LoVo (cell line): ENCODE results near the gene EPB41L4A.
"Not testable (repeated sequence)": the region's sequence is repeated elsewhere in the genome, so short reads cannot be mapped to it uniquely, and the experiment has no call there.

Experiments used
- DNase-seq: peaks from one replicate; pipeline ENCODE4 v3.0.0-alpha.2; 2016; ENCODE audit warnings: low spot score

Gene EPB41L4A

DNA sequence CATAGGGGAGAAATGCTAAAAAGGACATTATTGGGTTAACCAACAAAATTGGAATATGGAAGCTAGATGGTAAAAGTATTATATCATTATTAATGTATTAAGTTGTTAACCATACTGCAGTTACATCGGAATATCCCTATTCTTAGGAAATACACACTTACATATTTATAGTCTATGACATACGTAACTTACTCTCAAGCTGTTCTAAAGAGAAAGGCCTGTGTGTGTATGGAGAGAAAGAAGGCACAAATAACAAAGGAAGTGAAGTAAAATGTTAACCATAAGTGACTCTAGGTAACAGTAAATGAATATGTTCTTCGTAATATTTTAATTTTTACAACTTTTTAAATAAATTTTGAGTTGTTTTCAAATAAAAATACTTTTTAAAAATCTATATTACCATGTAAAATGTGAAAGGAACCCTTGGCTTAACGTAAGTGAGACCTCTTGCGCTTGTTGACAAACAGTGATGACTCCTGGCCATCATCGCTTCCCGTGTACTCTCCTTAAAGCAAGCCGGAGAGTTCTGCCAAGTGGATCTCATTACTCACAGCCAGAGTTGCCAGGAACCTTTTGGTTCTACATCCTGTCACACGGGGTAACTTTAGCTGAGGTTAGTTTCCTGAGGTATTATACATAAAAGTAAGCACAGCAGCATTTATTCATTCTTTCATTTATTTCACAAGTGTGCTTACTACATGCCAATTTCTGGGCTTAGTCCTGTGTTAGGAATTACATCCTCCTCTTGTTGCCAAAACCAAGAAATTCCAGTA is 165.4 kb downstream of the EPB41L4A start:
- DNase-seq: no peak

- no peak for DNase-seq
Measured at GRCh38 chr5:112250551-112250950, 168.5 kb downstream of the EPB41L4A start.

GRCh38 chr5:112248623-112249022 is 170.5 kb downstream of the EPB41L4A start:
- DNase-seq: no peak

- no peak for DNase-seq
Measured at GRCh38 chr5:112247960-112248359, 171.1 kb downstream of the EPB41L4A start.

GRCh38 chr5:112245656-112246055 is 173.4 kb downstream of the EPB41L4A start:
- no peak for DNase-seq

DNA sequence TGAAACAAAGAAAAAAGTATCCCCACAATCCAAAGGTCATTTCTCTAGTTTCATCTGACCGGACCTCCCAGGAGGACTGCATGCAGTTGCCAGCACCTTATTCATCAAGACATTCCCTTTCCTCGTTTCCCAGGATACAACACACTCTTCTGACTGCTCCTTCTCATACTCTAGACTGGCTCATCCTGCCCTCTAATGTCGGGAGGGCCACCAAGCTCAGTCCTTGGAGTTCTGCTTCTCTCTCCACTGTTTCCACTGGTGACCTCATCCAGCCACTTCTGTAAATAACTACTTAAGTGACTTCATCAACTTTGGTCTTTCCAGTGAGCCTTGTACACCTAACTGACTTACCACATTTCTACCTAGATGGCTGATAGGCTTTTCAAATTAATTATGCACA is 179.1 kb downstream of the EPB41L4A start:
- no peak for DNase-seq

DNA sequence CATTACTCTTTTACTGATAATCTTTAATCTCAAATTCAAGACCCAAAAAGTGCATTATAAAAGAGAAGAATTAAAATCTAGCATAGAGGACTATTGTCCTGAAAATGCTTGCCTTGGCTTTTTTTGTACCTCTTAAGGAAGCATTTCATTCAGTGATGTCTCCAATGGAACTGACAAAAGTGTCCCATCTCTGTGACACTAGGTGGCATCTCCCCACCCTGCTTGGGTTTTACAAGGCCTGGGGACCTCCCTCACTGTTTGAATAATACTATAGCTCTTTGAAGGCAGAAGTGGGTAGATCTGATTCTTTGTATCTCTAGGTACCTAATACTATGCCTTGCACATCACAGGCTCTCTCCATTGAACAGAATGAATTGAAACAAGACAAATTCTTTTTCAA is 180.6 kb downstream of the EPB41L4A start:
- DNase-seq: no peak

- DNase-seq: no peak
Measured at GRCh38 chr5:112237456-112237855, 181.6 kb downstream of the EPB41L4A start.

DNA sequence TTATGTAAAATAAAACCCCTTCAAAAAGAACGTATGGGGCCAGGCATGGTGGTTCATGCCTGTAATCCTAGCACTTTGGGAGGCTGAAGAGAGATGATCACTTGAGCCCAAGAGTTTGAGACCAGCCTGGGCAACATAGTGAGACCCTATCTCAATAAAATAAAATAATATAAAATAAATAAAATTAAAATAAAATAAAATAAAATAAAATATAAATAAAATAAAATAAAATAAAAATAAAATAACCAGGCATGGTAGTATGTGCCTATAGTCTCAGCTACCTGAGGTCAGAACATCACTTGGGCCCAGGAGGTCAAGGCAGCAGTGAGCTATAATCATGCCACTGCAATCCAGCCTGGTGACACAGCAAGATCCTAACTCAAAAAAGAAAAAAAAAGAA is 185.1 kb downstream of the EPB41L4A start:
- no peak for DNase-seq

DNA sequence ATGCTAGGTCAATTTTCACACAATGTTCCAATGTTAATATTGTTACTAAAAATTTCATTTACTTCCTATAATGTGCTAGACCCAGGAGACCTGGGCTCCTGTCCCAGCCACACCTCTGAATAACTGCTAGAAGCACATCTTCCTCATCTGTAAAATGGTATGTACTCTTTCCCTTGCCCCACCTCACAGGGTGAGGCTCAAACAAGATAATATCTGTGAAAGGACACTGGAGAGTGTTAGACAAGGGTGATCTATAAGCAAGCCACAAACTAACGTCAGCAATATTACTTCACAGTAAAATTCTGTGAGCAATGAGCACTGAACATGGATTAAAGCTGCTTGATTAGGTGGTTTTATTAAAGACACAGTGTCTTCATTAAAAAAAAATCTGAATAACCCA is 186.4 kb downstream of the EPB41L4A start:
- peak; percentile 11 for DNase-seq

DNA sequence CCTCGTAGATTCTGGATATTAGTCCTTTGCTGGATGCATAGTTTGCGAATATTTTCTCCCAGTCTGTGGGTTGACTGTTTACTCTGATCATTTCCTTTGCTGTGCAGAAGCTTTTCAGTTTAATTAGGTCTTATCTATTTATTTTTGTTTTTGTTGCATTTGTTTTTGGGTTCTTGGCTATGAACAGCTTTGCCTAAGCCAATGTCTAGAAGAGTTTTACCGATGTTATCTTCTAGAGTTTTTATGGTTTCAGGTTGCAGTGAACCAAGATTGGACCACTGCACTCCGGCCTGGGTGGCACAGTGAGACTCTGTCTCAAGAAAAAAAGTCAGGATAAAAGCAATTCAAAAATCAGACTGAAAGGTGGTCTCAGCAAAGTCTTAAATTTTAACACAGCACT is 188.5 kb downstream of the EPB41L4A start:
- no peak for DNase-seq

GRCh38 chr5:112228667-112229066 is 190.4 kb downstream of the EPB41L4A start:
- peak; percentile 84 for DNase-seq

GRCh38 chr5:112227911-112228631 is 191.0 kb downstream of the EPB41L4A start:
- DNase-seq: no peak

DNA sequence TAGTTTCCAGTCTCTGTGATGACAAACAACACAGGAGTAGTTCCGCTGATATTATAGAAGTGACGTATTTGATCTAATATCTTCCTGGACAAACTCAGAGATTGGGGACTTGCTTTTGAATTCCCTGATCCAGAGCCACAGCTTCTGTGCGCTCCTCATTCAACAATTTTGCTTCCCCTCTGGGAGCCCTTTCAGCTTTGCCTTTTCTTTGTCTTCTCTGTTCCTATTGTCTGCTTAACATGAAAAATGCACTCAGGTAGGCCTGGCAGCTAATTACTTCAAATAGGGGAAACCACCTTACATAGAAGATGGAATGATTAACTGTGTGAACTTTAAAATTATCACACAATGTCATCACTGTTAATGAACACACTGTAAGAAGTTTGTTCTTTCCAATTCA is 192.9 kb downstream of the EPB41L4A start:
- no peak for DNase-seq

DNA sequence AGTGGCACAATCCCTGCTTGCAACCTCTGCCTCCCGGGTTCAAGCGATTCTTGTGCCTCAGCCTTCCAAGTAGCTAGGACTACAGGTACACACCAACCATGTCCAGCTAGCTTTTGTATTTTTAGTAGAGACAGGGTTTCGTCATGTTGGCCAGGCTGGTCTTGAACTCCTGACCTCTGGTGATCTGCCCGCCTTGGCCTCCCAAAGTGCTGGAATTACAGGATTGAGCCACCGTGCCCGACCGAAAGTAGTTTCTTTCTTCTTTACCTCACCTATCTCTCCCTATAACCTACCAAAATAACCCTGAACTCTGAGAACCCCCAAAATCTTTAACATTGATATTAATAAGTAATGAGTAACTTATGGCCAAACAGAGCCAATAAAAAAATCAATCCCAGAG is 196.1 kb downstream of the EPB41L4A start:
- DNase-seq: not testable (repeated sequence)

DNA sequence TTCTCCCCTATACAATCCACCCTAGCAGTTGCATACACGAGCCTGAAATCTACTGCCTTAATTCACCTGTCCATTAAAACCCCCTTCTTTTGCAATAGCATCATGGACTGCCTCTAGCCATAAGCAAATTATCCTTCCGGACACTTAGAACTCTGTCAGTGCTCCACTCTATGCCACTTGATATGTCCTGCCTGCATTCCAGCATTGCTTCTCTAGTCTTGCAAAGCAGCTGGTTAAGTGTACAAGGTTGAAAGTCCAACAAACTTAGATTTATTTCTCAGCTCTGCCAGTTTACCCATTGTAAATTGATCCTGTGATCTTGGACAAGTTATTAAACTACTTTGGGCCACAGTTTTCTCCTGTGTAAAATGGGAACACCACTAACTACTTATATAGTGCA is 197.9 kb downstream of the EPB41L4A start:
- DNase-seq: no peak

DNA sequence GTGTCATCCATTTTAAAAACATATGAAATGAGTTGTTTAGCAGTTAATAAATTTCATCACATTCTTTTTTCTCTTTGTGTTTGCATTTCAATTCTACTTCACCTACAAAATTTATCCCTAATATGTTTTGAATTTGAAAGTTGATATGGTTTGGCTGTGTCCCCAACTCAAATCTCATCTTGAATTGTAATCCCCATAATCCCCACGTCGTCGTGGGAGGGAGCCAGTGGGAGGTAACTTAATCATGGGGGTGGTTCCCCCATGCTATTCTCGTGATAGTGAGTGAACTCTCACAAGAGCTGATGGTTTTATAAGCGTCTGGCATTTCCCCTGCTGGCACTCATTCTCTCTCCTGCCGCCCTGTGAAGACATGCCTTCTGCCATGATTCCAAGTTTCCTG is 200.1 kb downstream of the EPB41L4A start:
- DNase-seq: no peak

GRCh38 chr5:112217843-112218579 is 201.1 kb downstream of the EPB41L4A start:
- no peak for DNase-seq

DNA sequence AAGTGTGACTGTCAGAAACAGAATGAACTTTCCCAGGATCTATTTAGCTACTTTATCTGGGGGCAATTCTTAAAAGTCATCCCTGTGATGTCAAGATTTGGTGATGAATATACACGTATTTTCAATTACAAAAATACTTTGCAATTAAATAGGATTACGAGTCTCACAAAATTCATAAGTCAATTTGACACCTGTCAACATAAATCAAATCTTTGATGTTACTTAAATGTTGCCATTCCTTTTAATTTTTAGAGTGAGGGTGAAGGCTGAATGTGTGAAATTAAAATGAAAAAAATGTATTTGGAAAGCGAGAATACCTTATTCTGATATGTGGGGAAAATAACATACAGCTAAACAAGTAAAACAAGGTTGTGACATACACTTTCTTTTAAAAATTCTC is 202.9 kb downstream of the EPB41L4A start:
- DNase-seq: no peak

DNA sequence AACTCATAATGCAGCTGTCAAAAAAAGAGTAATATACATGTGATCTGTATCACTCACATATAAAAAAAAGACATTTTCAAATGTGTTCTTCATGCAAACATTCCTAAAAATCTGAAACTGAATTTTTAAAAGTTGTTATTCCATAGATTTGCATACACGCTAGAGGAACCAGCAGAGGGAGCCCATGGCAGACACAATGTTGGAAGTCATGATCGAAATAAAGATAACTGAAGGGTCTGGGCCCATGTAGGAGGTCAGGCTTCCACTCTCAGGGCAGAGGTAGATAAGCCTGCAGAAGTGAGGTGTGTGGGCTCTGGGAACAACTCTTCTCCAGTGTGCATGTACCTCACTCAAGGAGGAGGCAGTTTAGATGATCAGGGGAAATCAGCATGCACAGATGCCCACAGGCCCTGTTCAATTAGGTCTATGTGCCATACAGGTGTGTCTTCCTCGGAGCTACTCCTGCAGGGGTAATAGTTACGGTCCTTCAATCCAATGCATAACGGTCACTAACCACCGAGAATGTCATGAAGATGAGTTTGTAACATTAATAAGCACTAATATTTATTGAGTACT is 208.6 kb downstream of the EPB41L4A start:
- peak; percentile 29 for DNase-seq

DNA sequence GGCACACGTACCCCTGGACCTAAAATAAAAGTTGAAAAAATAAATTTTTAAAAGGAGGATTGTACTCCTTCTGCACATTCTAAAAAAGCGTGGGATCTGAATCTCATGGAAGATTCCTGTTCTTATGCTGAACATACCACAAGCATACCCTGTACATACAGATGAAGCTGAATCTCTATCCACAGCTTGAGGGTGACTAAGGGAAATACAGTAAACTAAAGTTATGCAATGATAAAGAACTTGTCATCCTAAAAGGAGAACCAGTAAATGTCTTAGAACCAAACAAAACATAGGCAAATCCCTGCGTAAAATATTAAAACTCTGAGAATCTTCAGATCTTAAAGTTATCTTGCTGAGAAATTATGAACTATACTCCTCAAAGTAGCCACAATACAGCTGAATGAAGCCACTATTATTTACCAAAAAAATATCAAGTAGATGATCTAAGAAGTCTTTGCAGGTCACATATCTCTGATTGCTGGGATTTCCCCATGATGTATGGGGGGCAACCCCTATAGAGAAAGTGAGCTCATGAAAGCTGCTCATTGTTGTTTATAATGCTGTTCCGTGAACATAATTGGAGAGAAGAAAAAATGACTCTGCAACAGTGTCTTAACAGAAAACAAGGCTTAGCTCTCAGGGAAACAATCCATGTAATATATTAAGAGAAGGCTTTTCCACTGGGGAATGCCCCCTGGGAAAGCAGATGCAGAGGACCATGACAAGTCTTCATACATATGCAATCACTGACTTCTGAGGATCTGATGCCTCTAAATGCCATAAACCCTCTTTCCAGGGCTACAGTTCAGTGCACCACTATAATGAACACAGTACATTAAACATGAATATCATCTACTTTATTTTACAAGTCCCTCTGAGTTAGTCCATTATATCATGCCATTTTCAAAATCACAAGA is 210.1 kb downstream of the EPB41L4A start:
- no peak for DNase-seq
